BE2C (cell line): ENCODE data around the gene ABLIM1.

ENCODE experiments used
- DNase-seq: peaks from one replicate; pipeline ENCODE4 v3.0.0-alpha.2; 2020
- H3K27me3 ChIP-seq: fragments of 250-450 bp; sonication (Bioruptor Pico); 2 replicates; pipeline ENCODE4 v1.5.1; 2020; ENCODE audit warnings: mild to moderate bottlenecking
- H3K36me3 ChIP-seq: fragments of 250-450 bp; sonication (Bioruptor Pico); 2 replicates; pipeline ENCODE4 v1.5.1; 2020; ENCODE audit warnings: mild to moderate bottlenecking
- H3K4me1 ChIP-seq: fragments of 250-450 bp; sonication (Bioruptor Pico); 2 replicates; pipeline ENCODE4 v1.5.1; 2020
- H3K4me3 ChIP-seq: 2 replicates; pipeline ENCODE4 v1.5.1; 2011; ENCODE audit warnings: low read depth, low read length
- H3K9me3 ChIP-seq: fragments of 250-450 bp; sonication (Bioruptor Pico); 2 replicates; pipeline ENCODE4 v1.5.1; 2020
- CTCF ChIP-seq: IDR thresholded peaks from 2 replicates; pipeline ENCODE4 v1.5.1; 2012; ENCODE audit warnings: mild to moderate bottlenecking, low read depth, low read length

The ABLIM1 gene

GRCh38 chr10:114632869-114633715, 25.0 kb downstream of the ABLIM1 start:
- Histone ChIP-seq H3K36me3 (no peaks in the 10 kb centered on the region; the same call in 1 of the 2 replicates), H3K4me1 (peaks cover 16% of the 10 kb centered on the region), H3K9me3 (no peaks in the 10 kb centered on the region), H3K27me3 (no peaks in the 10 kb centered on the region), H3K4me3 (no peak overlapping the region)
- TF ChIP-seq CTCF, result no peak
- no peak for DNase-seq

- Histone ChIP-seq H3K9me3 (no peaks in the 10 kb centered on the region), H3K4me1 (peaks cover 16% of the 10 kb centered on the region), H3K27me3 (no peaks in the 10 kb centered on the region), H3K4me3 (peak overlapping the region; percentile 75), H3K36me3 (no peaks in the 10 kb centered on the region; the same call in 1 of the 2 replicates)
- peak; percentile 62 for DNase-seq
- TF ChIP-seq CTCF, result no peak
Observed at GRCh38 chr10:114631666-114632417, 26.2 kb downstream of the ABLIM1 start.

GRCh38 chr10:114631090-114631665, 26.9 kb downstream of the ABLIM1 start:
- Histone ChIP-seq H3K9me3 (no peaks in the 10 kb centered on the region), H3K4me1 (peaks cover 16% of the 10 kb centered on the region), H3K27me3 (no peaks in the 10 kb centered on the region), H3K4me3 (peak overlapping the region; percentile 75), H3K36me3 (no peaks in the 10 kb centered on the region; the same call in 1 of the 2 replicates)
- TF ChIP-seq CTCF, result no peak
- DNase-seq, result no peak

- DNase-seq, result no peak
- H3K9me3 ChIP-seq, result no peaks in the 10 kb centered on the region
Observed at GRCh38 chr10:114629824-114630730, 28.0 kb downstream of the ABLIM1 start.

More at GRCh38 chr10:114629824-114630730, 28.0 kb downstream of the ABLIM1 start:
- no peaks in the 10 kb centered on the region for H3K27me3 ChIP-seq
- peaks cover 15% of the 10 kb centered on the region for H3K4me1 ChIP-seq
- TF ChIP-seq CTCF, result no peak
- H3K36me3 ChIP-seq, result no peaks in the 10 kb centered on the region; the same call in 1 of the 2 replicates
- no peak overlapping the region for H3K4me3 ChIP-seq
